Measurements from ENCODE around the gene SPIN1.

- no peak for TF ChIP-seq CTCF (IDR thresholded peaks at IDR 0.05; ENCODE audit: borderline replicate concordance, extremely low read depth, low read length, poor library complexity, severe bottlenecking)
- TF ChIP-seq EZH2 (IDR thresholded peaks at IDR 0.05; ENCODE audit: borderline replicate concordance, low read depth, low read length, severe bottlenecking) = no peak
Observed at GRCh38 chr9:88358723-88359122, 29.5 kb upstream of the SPIN1 start.
